ENCODE data around the gene SLC7A5.
"Not testable (repeated sequence)": the region's sequence is repeated elsewhere in the genome, so short reads cannot be mapped to it uniquely, and the experiment has no call there.

The SLC7A5 gene

DNA sequence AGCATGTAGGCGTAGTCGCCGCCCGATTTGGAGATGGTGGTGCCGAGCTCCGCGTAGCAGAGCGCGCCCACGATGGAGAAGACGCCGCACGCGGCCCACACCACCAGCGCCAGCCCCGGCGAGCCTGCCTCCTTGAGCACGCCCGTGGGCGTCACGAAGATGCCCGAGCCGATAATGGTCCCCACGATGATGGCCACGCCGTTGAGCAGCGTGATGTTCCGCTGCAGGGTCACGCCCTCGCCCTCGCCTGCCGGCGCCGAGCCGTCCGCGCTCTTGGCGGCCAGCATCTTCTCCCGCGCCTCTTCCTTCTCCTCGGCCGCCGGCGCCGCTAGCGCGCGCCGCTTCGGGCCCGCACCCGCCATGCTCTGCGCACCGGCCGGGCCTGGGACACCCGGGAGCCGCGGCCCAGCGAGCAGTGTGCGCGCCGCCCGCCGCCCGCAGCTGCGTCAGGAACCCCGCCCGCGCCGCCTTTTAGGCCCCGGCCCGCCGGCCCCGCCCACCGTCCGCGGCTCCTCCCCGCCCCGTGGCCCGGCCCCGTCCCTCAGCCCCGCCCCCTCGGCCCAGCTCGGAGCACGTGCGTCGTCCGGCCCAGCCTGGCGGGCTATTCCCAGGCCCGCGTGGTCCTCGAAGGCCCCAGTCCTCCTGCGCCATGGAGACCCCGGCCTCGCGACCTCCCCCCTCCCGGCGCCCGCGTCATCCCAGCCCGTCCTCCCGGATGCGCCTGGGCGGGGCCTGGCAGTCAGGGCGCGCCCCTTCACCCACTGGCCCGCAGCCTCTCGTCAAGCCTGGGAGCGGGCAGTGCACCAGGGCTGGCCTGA is at the start of gene SLC7A5:
Gene SLC7A5 (minus strand): TSS at position 447 of the 818 bp plus-strand sequence. CDS start 85 bp downstream, at position 362.
- not testable (repeated sequence) for DNase-seq (ENCODE audit: insufficient read length, low spot score); FAIRE-seq

DNA sequence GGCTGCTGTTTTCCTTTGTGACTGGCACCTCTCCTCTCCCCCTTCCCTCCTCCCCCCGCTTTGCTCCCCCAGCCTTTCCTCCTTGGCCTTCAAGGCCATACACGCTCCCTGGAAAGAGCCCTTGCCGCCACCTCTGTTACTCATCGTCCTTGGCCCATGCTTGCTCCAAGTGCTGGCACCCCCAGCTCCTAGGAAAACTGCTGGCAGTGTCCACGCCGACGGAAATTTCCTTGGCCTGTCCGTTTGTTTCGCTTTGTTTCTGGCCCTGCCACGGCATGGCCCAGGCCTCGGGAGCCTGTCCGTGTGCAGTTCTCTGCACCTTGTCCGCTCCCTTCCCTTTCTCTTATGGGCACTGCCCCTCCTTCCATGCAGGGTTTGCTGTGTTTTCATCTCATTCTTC is 49.0 kb upstream of the SLC7A5 start:
- TF ChIP-seq, protein P1, sequence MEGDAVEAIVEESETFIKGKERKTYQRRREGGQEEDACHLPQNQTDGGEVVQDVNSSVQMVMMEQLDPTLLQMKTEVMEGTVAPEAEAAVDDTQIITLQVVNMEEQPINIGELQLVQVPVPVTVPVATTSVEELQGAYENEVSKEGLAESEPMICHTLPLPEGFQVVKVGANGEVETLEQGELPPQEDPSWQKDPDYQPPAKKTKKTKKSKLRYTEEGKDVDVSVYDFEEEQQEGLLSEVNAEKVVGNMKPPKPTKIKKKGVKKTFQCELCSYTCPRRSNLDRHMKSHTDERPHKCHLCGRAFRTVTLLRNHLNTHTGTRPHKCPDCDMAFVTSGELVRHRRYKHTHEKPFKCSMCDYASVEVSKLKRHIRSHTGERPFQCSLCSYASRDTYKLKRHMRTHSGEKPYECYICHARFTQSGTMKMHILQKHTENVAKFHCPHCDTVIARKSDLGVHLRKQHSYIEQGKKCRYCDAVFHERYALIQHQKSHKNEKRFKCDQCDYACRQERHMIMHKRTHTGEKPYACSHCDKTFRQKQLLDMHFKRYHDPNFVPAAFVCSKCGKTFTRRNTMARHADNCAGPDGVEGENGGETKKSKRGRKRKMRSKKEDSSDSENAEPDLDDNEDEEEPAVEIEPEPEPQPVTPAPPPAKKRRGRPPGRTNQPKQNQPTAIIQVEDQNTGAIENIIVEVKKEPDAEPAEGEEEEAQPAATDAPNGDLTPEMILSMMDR (IDR thresholded peaks at IDR 0.05; ENCODE audit: insufficient read depth, missing control alignments) = no peak
- DNase-seq (ENCODE audit: insufficient read length, low spot score) (no peak), FAIRE-seq (no peak)

DNA sequence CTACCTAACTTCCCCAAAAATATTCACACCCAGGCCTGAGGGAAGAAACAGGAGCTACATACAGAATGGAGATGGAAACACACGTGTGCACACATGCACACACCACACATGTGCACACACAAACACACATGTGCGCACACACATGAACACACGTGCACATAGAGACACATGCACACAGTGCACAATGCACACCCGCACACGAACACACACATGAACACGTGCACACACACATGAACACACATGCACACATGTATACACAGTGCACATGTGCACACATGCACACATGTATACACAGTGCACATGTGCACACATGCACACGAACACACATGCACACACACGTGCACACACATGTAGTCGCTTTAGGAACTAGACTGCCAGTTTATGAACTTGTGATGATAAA is 48.2 kb upstream of the SLC7A5 start:
- FAIRE-seq (no peak), DNase-seq (ENCODE audit: insufficient read length, low spot score) (no peak)
- TF ChIP-seq, protein P1 (IDR thresholded peaks at IDR 0.05; ENCODE audit: insufficient read depth, missing control alignments) = no peak

DNA sequence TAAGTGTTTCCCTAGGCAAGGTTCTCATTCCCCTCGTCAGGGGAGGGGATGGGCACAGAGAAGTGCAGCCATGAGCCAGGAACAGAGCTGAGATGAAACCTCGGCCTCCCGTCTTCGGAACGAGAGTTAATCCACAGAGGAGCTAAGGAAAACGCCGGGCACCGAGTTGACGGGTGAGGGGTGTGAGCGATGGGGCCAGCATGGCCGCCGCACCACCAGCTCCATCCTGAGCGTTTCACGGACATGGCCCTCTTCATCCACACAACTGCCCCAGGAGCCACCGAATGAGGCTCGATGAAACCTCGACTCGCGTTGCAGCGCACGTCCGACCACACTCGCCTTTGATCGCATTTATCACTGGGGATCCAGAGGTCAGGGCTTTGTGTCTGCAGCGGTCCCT is 45.5 kb upstream of the SLC7A5 start:
- TF ChIP-seq, protein P1 (IDR thresholded peaks at IDR 0.05; ENCODE audit: insufficient read depth, missing control alignments) = no peak
- no peak for FAIRE-seq
- DNase-seq (ENCODE audit: insufficient read length, low spot score) = no peak

DNA sequence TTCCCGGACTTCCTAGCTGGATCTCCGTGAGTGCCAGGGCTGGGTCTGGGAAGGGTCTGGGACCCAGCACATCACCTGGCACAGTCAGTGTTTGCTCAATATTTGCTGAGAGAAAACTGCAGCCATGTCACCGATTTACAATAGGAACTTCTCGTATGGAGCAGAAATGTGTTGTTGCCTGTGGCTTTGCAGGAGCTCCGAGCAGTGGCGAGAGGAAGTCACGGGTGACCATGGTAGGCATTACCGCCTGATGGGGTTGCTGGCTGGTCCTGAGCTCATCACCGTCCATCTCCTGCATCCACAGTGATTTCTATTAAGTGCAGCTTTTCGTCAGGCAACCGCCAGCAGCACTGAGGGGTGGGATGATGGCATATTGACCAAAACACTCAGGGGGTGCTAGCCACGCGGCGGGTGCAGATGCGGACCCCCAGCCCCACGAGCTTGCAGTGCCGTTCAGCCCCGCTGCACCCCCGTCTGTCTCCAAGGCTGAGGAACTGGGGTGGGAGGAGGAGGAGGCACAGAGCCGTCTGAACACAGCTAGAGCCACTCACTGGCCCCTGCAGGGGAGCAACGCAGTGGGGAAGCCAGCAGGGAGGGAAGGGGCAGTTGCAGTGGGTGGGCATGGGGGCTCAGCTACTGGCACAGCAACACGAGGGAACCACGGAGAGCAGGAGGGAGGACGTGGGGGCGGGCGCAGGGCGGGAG is 44.9 kb upstream of the SLC7A5 start:
- DNase-seq (ENCODE audit: insufficient read length, low spot score); FAIRE-seq: not testable (repeated sequence)

DNA sequence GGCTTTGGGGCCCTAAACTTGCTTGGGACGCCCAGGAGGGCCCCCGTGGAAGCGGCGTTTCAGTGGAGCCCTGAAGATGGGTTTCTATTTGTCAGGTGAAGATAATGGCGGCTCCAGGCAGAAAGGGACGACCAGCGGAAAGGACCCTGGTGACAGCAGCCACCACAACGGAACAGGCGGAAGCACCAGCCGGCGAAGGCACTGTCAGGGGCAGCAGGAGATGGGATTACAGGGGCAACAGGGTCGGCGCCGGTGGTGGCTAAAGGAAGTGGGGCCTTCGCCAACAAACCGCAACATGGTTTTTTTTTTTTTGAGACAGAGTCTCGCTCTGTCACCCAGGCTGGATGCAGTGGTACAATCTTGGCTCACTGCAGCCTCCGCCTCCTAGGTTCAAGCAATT is 43.4 kb upstream of the SLC7A5 start:
- not testable (repeated sequence) for FAIRE-seq; DNase-seq (ENCODE audit: insufficient read length, low spot score)

DNA sequence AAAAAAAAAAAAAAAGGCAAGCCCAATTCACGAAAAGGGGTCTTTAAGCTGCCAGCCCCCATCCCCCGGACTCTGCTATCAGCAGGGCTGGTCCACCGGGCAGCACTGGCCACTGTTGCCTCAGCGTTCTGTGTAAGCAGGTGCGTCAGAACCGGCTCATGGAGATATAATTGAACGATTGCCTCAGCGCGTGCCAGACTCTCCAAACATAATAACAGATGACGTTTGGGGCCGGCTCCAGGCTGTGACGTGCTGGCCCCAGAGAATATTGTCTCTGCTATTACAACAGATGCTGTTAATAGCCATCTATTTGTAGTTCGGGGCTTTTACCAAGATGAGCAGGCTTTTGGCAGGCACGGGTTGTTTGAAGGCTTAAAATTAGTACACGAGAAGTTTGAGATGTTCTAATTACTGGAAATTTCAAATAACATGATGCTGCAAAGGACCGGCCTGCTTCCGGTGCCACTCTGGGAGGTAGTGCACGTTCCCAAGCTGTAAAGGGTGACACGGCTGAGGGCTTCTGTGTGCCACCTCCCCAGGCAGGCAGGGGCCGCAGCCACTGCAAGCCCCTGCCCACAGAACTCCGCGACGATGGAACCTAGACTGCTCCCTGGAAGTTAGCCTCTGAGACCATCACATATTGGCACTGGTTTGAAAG is 41.9 kb upstream of the SLC7A5 start:
- FAIRE-seq; DNase-seq (ENCODE audit: insufficient read length, low spot score): not testable (repeated sequence)

DNA sequence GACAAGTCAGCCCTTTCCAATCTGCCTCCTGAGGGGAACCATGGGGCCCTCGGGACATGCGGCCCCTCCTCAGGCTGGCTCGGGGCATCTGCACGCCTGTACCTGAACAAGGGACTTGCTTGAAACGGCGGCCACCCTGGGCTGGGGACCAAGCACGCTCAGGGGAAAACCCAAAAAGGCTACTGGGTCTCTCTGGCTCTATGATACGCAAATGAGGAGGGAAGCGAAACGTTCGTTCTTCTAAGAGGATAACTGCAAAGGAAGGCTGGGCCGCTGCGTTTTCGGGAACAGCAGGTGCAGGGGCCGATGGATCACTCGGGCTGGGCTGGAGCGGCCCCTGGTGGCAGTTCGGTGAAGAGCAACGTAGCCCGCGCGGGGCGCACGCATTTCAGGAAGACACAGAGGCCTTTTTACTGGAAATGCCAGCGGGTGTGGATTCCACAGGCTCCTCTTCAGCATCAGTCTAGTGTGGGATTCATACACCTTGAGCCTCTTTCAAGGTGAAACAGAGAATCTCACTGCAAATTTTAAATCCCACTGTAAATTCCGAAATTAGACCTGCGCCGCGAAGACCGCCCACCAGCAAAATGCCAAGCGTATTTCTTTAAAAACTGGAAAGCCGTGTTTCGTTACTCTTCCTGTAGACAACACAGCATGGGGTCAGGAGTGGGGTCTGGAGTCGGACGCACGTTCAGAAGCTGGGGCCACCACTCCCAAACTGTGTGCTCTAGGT is 40.1 kb upstream of the SLC7A5 start:
- TF ChIP-seq, protein P1 (IDR thresholded peaks at IDR 0.05; ENCODE audit: insufficient read depth, missing control alignments) = peak; percentile 71
- DNase-seq (ENCODE audit: insufficient read length, low spot score) = peak; percentile 66
- not testable (repeated sequence) for FAIRE-seq

DNA sequence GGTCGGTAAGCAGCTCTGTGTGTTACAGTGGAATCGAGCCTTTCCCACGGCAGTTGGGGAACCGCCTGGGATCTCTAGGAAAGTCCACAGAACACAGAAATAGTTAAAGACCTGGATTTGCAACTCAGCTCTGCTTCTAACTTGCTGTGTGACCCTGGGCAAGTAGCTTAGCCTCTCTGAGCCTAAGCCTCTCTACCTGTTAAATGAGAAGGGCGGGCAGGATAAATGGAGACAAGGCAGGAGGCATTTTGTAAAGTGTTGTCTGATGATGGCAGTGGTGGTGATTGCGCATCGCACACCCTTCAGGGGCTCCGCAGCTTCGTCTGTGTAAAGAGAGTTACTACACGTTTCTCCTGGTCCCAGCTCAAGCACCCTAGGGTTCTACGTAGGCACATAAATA is 38.8 kb upstream of the SLC7A5 start:
- not testable (repeated sequence) for DNase-seq (ENCODE audit: insufficient read length, low spot score); FAIRE-seq

DNA sequence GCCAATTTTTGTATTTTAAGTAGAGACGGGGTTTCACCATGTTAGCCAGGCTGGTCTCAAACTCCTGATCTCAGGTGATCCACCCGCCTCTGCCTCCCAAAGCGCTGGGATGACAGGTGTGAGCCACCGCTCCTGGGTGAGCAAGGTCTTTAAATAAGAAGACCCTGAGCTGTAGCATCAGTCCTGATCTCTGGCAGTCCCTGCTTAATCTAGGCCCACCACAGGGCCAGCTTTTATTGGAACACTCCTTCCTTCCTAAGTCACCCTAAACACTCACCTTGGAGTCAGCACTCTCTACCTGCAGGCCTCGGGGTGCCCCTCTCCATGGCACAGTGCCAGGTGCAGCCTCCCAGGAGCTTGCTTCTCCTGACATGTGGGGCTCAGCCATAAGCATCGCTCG is 36.2 kb upstream of the SLC7A5 start:
- not testable (repeated sequence) for FAIRE-seq; DNase-seq (ENCODE audit: insufficient read length, low spot score)

DNA sequence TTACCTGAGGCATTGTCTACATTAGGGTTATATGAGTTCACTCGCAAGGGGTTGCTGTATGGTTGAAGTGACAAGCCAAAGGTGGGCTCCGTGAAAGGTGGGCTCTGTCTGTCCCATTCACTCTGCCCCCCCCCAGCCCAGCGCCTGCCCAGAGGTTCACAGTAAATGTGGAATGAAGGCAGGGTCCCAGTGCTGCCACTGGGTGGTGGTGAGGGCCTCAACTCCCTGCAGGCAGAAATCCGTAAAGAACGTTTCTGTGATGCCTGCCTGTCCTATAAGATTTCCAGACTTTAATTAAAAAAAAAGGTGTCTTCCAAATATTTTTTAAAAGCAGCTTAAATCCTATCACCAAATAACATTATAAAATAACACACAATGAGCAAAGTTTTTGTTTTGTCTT is 35.7 kb upstream of the SLC7A5 start:
- DNase-seq (ENCODE audit: insufficient read length, low spot score); FAIRE-seq: not testable (repeated sequence)

DNA sequence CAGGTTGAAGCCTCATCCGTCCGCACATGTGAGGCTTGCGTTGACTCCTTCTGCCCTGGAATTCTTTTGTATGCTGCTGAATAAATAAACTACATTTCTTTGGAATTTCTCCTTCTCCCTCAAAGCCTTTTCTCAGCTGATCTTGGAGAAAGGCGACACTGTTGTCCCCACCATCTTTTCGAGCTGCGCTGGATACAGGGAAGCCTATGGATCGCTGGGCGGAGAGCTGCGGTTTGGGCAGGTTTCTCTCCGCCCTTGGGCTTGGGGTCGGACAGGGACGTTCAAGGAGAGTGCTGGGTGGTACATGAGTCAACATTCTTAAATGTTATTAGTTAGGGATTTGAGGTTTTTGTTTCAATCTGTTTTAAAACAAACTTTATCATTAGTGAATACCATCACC is 31.2 kb upstream of the SLC7A5 start:
- not testable (repeated sequence) for FAIRE-seq

More for the DNA sequence above, 31.2 kb upstream of the SLC7A5 start:
- DNase-seq (ENCODE audit: insufficient read length, low spot score) = not testable (repeated sequence)

All from D721Med (cell line).